Anterior cingulate cortex (tissue), 58 donors: ENCODE data around the gene CTDNEP1.
A peak's percentile ranks its signal among the peaks of the same experiment; 100 is the strongest.

Experiments used
- DNase-seq, 58 donors: peaks; one replicate each; lab custom pipeline; 2025; lab: John Stamatoyannopoulos, UW

CTDNEP1 gene

GRCh38 chr17:7251661-7252175, at the start of gene CTDNEP1:
Gene CTDNEP1, minus strand, starts transcription at chr17:7251734. Its CDS starts 438 bp downstream, at chr17:7251296.
- DNase-seq = peak; percentile 84 to 100 (median 98)

GRCh38 chr17:7296189-7296861, 44.8 kb upstream of the CTDNEP1 start:
- DNase-seq = peak in 54 of 58 donors; percentile 28 to 81 (median 57)

GRCh38 chr17:7295230-7296180, 44.0 kb upstream of the CTDNEP1 start:
- no peak for DNase-seq

- DNase-seq = peak in 13 of 58 donors; percentile 5 to 61 (median 18)
Observed at GRCh38 chr17:7294614-7295153, 43.1 kb upstream of the CTDNEP1 start, which contains the start of gene YBX2. Gene YBX2, minus strand, starts transcription at chr17:7294639. Its CDS starts 139 bp downstream, at chr17:7294500.

- peak in 1 of 58 donors; percentile 59 for DNase-seq
Observed at GRCh38 chr17:7293816-7294613, 42.5 kb upstream of the CTDNEP1 start.

- DNase-seq = no peak
Observed at GRCh38 chr17:7293159-7293558, 41.6 kb upstream of the CTDNEP1 start.

- DNase-seq = peak in 2 of 58 donors; percentile 3 to 15
Observed at GRCh38 chr17:7292729-7293128, 41.2 kb upstream of the CTDNEP1 start.

GRCh38 chr17:7292194-7292593, 40.7 kb upstream of the CTDNEP1 start:
- no peak for DNase-seq

- DNase-seq = no peak
Observed at GRCh38 chr17:7290685-7291084, 39.2 kb upstream of the CTDNEP1 start.

- DNase-seq = no peak
Observed at GRCh38 chr17:7290166-7290565, 38.6 kb upstream of the CTDNEP1 start.

- no peak for DNase-seq
Observed at GRCh38 chr17:7289256-7290032, 37.9 kb upstream of the CTDNEP1 start.

- DNase-seq = no peak
Observed at GRCh38 chr17:7285679-7286078, 34.1 kb upstream of the CTDNEP1 start.

- no peak for DNase-seq
Observed at GRCh38 chr17:7284911-7285310, 33.4 kb upstream of the CTDNEP1 start.

GRCh38 chr17:7283471-7284216, 32.1 kb upstream of the CTDNEP1 start:
- no peak for DNase-seq

GRCh38 chr17:7282752-7283321, 31.3 kb upstream of the CTDNEP1 start:
- no peak for DNase-seq

GRCh38 chr17:7281953-7282751, 30.6 kb upstream of the CTDNEP1 start:
- peak in 1 of 58 donors; percentile 36 for DNase-seq
